UCSD-AML1 (cell line): ENCODE results near the gene ACOX3.
A peak's percentile ranks its signal among the peaks of the same experiment; 100 is the strongest.

ENCODE experiments used
- DNase-seq: peaks from one replicate; lab custom pipeline; 2025; ENCODE audit not compliant: unreplicated experiment; lab: John Stamatoyannopoulos, UW

The ACOX3 gene

GRCh38 chr4:8468746-8469535 is 28.4 kb upstream of the ACOX3 start:
- peak; percentile 54 for DNase-seq

GRCh38 chr4:8467016-8467415 is 26.5 kb upstream of the ACOX3 start:
- DNase-seq: no peak

GRCh38 chr4:8465615-8466611 is 25.4 kb upstream of the ACOX3 start:
- DNase-seq: no peak

- DNase-seq: no peak
Measured at GRCh38 chr4:8464381-8464780, 23.9 kb upstream of the ACOX3 start.

- no peak for DNase-seq
Measured at GRCh38 chr4:8463811-8464210, 23.3 kb upstream of the ACOX3 start.

- no peak for DNase-seq
Measured at GRCh38 chr4:8461616-8462015, 21.1 kb upstream of the ACOX3 start.

- DNase-seq: no peak
Measured at GRCh38 chr4:8461086-8461485, 20.6 kb upstream of the ACOX3 start.

GRCh38 chr4:8459867-8460445 is 19.4 kb upstream of the ACOX3 start:
- DNase-seq: no peak

- no peak for DNase-seq
Measured at GRCh38 chr4:8457646-8458252, 17.2 kb upstream of the ACOX3 start.

- DNase-seq: no peak
Measured at GRCh38 chr4:8453957-8454356, 13.4 kb upstream of the ACOX3 start.

- no peak for DNase-seq
Measured at GRCh38 chr4:8451440-8452182, 11.1 kb upstream of the ACOX3 start.

- DNase-seq: no peak
Measured at GRCh38 chr4:8446122-8446521, 5.6 kb upstream of the ACOX3 start.

GRCh38 chr4:8443801-8444200 is 3.3 kb upstream of the ACOX3 start:
- DNase-seq: no peak

GRCh38 chr4:8442596-8443358 is 2.3 kb upstream of the ACOX3 start:
- DNase-seq: no peak

- DNase-seq: no peak
Measured at GRCh38 chr4:8441499-8442091, 1.1 kb upstream of the ACOX3 start.

GRCh38 chr4:8439914-8440491 is 520 bp downstream of the ACOX3 start:
- DNase-seq: peak; percentile 55

GRCh38 chr4:8439168-8439567 is 1.4 kb downstream of the ACOX3 start:
- DNase-seq: no peak

GRCh38 chr4:8438743-8439142 is 1.8 kb downstream of the ACOX3 start:
- no peak for DNase-seq

GRCh38 chr4:8437281-8437680 is 3.2 kb downstream of the ACOX3 start:
- DNase-seq: no peak
